ENCODE data around the gene TRABD2B. TPM values are rescaled to one million over a fixed set of nuclear protein-coding genes. Genes with fewer than 3 reads are reported as not detected.

Gene TRABD2B
- total and polyA plus RNA-seq, 7 donors = 0.08 to 0.76 (median 0.42) TPM

DNA sequence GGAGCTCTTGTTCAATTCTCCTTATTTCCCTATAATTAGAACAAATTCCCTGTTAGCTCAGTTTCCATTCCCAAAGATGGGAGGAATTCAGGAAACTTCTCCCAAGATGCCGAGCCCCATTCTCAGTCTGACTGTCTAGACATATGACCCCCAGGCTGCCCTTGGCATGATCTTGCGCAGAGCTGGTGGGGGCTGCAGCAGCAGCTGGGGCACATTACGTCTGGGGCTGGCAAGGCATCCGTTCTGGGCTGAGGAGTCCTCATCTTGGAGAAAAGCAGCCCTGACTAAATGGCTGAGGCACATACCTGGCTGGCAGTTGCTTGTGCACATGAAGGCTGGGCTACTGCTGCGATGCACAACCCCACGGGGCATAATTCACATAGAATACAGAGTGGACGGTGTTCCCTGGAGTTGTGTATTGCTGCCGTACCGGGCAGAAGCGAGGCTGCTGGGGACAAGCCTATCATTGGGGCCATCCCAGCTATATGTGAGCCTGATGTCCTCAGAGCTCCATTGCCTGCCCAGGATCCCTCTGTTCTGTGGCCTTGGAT lies 36.4 kb upstream of the TRABD2B start:
- intact Hi-C loops (cut with DNase I) = no loop called here
- H3K4me3 ChIP-seq = no peak overlapping the region
- WGBS, 3 donors = 62 to 70% (median 68%) methylated on average over 10 of the region's 10 CpGs
- no peaks in the 10 kb centered on the region for H3K27me3 ChIP-seq (ENCODE audit: insufficient read depth in 3 of 3, low read length in 2 of 3)
- ATAC-seq = no peak
- no peak overlapping the region for H3K27ac ChIP-seq
- DNase-seq = no peak
- TF ChIP-seq CTCF (IDR thresholded peaks at IDR 0.05) = no peak
- H3K9me3 ChIP-seq = no peaks in the 10 kb centered on the region
- H3K4me1 ChIP-seq = no peaks in the 10 kb centered on the region
- no peaks in the 10 kb centered on the region for H3K36me3 ChIP-seq (ENCODE audit: insufficient read depth in 1 of 2, low read depth in 1 of 2)

GRCh38 chr1:48031676-48032075 lies 34.5 kb upstream of the TRABD2B start:
- no peaks in the 10 kb centered on the region for H3K36me3 ChIP-seq (ENCODE audit: insufficient read depth in 1 of 2, low read depth in 1 of 2)
- no peak for TF ChIP-seq CTCF (IDR thresholded peaks at IDR 0.05)
- ATAC-seq (no peak), DNase-seq (no peak)
- no peak overlapping the region for H3K4me3 ChIP-seq
- WGBS, 3 donors = 75 to 85% (median 78%) methylated on average over 3 of the region's 3 CpGs
- H3K9me3 ChIP-seq = no peaks in the 10 kb centered on the region
- intact Hi-C loops (cut with DNase I) = no loop called here
- no peak overlapping the region for H3K27ac ChIP-seq
- no peaks in the 10 kb centered on the region for H3K4me1 ChIP-seq
- H3K27me3 ChIP-seq (ENCODE audit: insufficient read depth in 3 of 3, low read length in 2 of 3) = no peaks in the 10 kb centered on the region

DNA sequence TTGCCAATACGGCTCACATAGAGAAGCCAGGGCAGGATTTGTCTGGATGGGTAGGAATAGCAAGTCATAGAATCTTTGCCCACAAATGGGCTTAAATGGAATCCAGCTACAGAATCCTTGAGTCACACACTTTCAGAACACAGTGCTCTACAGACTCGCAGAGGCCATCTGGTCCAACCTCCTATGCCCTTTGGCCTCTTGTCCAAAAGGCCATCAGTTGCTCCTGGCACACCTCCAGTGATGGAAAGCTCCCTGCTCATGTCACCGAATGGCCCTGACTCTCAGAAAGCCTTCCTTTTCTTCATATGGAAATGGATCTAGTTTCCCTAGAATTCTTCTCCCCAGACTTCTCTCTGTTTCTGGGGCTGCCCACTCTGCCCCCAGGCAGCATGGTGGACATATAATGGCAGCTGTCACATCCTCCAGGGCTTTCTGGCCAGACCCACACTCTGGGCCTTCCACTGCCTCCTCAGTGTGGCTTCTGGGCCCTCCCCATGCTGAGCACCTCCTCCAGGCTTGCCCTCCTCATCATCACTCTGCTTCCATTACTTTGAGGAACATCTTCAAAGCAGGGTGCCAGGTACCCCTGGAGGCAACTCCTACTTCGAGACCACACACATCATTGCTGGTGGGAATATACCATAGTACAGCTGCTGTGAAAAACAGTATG lies 33.6 kb upstream of the TRABD2B start:
- intact Hi-C loops (cut with DNase I) = no loop called here
- no peaks in the 10 kb centered on the region for H3K36me3 ChIP-seq (ENCODE audit: insufficient read depth in 1 of 2, low read depth in 1 of 2)
- no peaks in the 10 kb centered on the region for H3K4me1 ChIP-seq
- 71 to 80% (median 74%) methylated on average over 4 of the region's 4 CpGs for WGBS, 3 donors
- H3K27me3 ChIP-seq (ENCODE audit: insufficient read depth in 3 of 3, low read length in 2 of 3) = no peaks in the 10 kb centered on the region
- H3K27ac ChIP-seq = no peak overlapping the region
- H3K4me3 ChIP-seq = no peak overlapping the region
- no peak for TF ChIP-seq CTCF (IDR thresholded peaks at IDR 0.05)
- no peaks in the 10 kb centered on the region for H3K9me3 ChIP-seq
- DNase-seq (no peak), ATAC-seq (no peak)

GRCh38 chr1:48030211-48030610 lies 33.0 kb upstream of the TRABD2B start:
- no peak for ATAC-seq
- intact Hi-C loops (cut with DNase I) = no loop called here
- H3K4me1 ChIP-seq = no peaks in the 10 kb centered on the region
- H3K9me3 ChIP-seq = no peaks in the 10 kb centered on the region
- WGBS, 3 donors = 91 to 97% (median 93%) methylated on average over 4 of the region's 4 CpGs
- no peaks in the 10 kb centered on the region for H3K27me3 ChIP-seq (ENCODE audit: insufficient read depth in 3 of 3, low read length in 2 of 3)
- no peak overlapping the region for H3K4me3 ChIP-seq
- H3K27ac ChIP-seq = no peak overlapping the region
- H3K36me3 ChIP-seq (ENCODE audit: insufficient read depth in 1 of 2, low read depth in 1 of 2) = no peaks in the 10 kb centered on the region
- DNase-seq = no peak
- TF ChIP-seq CTCF (IDR thresholded peaks at IDR 0.05) = no peak

Measured in psoas muscle (tissue), 8 donors.